ENCODE measurements around the gene SEMA5A.

- TF ChIP-seq SMARCE1 (IDR thresholded peaks at IDR 0.05; ENCODE audit: borderline replicate concordance) (no peak), EZH2 (conservative IDR thresholded peaks at IDR 0.05; ENCODE audit: low read depth, low read length) (no peak), DNMT1 (CRISPR knock-in tag; IDR thresholded peaks at IDR 0.05) (no peak), HNRNPK (IDR thresholded peaks at IDR 0.05; ENCODE audit: low read depth, low read length, poor library complexity, severe bottlenecking) (no peak), PPARG (CRISPR knock-in tag; conservative IDR thresholded peaks at IDR 0.05) (no peak), ZNF460 (CRISPR knock-in tag; IDR thresholded peaks at IDR 0.05; ENCODE audit: borderline replicate concordance) (no peak)
These were observed 485.8 kb downstream of the SEMA5A start for GRCh38 chr5:9059920-9060691.
